ENCODE measurements around the gene PELI2. TPM values are rescaled to one million over a fixed set of nuclear protein-coding genes. Genes with fewer than 3 reads are reported as not detected.

Gene PELI2
- total RNA-seq, 1 donor from 2014 or later = 17.1 TPM

GRCh38 chr14:56310643-56311042, 192.4 kb downstream of the PELI2 start:
- intact Hi-C loops (cut with DNase I) = no loop called here

GRCh38 chr14:56313789-56314188, 195.6 kb downstream of the PELI2 start:
- DNase-seq (ENCODE audit: low spot score in 2 of 2) = no peak
- Histone ChIP-seq H3K4me1 (peaks cover 0 to 15% of the 10 kb centered on the region in 2 donors), H3K4me3 (no peak overlapping the region), H3K27me3 (no peaks in the 10 kb centered on the region), H3K36me3 (no peaks in the 10 kb centered on the region), H3K27ac (no peak overlapping the region), H3K9me3 (no peaks in the 10 kb centered on the region)
- intact Hi-C loops (cut with DNase I) = no loop called here
- TF ChIP-seq CTCF (IDR thresholded peaks at IDR 0.05) = no peak

More at GRCh38 chr14:56310643-56311042, 192.4 kb downstream of the PELI2 start:
- Histone ChIP-seq H3K9me3 (no peaks in the 10 kb centered on the region), H3K4me3 (peak overlapping the region in 1 of 2 donors; percentile 27), H3K36me3 (no peaks in the 10 kb centered on the region), H3K27ac (peak overlapping the region; percentile 34 to 48), H3K4me1 (peaks cover 0 to 15% of the 10 kb centered on the region in 2 donors), H3K27me3 (no peaks in the 10 kb centered on the region)
- TF ChIP-seq CTCF (IDR thresholded peaks at IDR 0.05) = no peak
- no peak for DNase-seq (ENCODE audit: low spot score in 2 of 2)

- Histone ChIP-seq H3K4me1 (no peaks in the 10 kb centered on the region), H3K9me3 (no peaks in the 10 kb centered on the region), H3K36me3 (no peaks in the 10 kb centered on the region), H3K27ac (no peak overlapping the region), H3K27me3 (no peaks in the 10 kb centered on the region), H3K4me3 (no peak overlapping the region)
- intact Hi-C loops (cut with DNase I) = no loop called here
- no peak for DNase-seq (ENCODE audit: low spot score in 2 of 2)
- TF ChIP-seq CTCF (IDR thresholded peaks at IDR 0.05) = no peak
Observed at GRCh38 chr14:56318393-56319115, 200.3 kb downstream of the PELI2 start.

- no peaks in the 10 kb centered on the region for H3K27me3 ChIP-seq
- no peak for TF ChIP-seq CTCF (IDR thresholded peaks at IDR 0.05)
Observed at GRCh38 chr14:56321861-56322260, 203.7 kb downstream of the PELI2 start.

GRCh38 chr14:56322531-56322930, 204.3 kb downstream of the PELI2 start:
- no peak for DNase-seq (ENCODE audit: low spot score in 2 of 2)
- no peak for TF ChIP-seq CTCF (IDR thresholded peaks at IDR 0.05)
- intact Hi-C loops (cut with DNase I) = no loop called here
- Histone ChIP-seq H3K4me3 (no peak overlapping the region), H3K27ac (no peak overlapping the region), H3K9me3 (no peaks in the 10 kb centered on the region), H3K27me3 (no peaks in the 10 kb centered on the region), H3K4me1 (no peaks in the 10 kb centered on the region), H3K36me3 (no peaks in the 10 kb centered on the region)

More at GRCh38 chr14:56321861-56322260, 203.7 kb downstream of the PELI2 start:
- Histone ChIP-seq H3K4me3 (no peak overlapping the region), H3K4me1 (no peaks in the 10 kb centered on the region), H3K27ac (no peak overlapping the region), H3K9me3 (no peaks in the 10 kb centered on the region), H3K36me3 (no peaks in the 10 kb centered on the region)
- intact Hi-C loops (cut with DNase I) = no loop called here
- no peak for DNase-seq (ENCODE audit: low spot score in 2 of 2)

Data from ascending aorta (tissue), 2 donors.